H1 (cell line): ENCODE data around the gene PXK. TPM values are rescaled to one million over a fixed set of nuclear protein-coding genes. Genes with fewer than 3 reads are reported as not detected.

ENCODE experiments used
- ASH2L ChIP-seq: fragments of 200-600, 300-600 bp; sonication (generic); IDR thresholded peaks from one replicate; pipeline ENCODE4 v1.7.1; 2017; ENCODE audit warnings: low read length
- BRCA1 ChIP-seq: IDR thresholded peaks from 2 replicates; pipeline ENCODE4 v1.6.1; 2012; ENCODE audit warnings: low read depth, low read length, improper control_type of control experiment
- CBX5 ChIP-seq: fragments of 300-800, 300-1000 bp; sonication (generic); IDR thresholded peaks from 2 replicates; pipeline ENCODE4 v1.7.1; 2016; ENCODE audit warnings: antibody characterized with exemption, low read length, low read depth
- GTF2F1 ChIP-seq: IDR thresholded peaks from 2 replicates; pipeline ENCODE4 v1.6.1; 2012; ENCODE audit warnings: low read depth, low read length, improper control_type of control experiment, borderline replicate concordance
- KDM5A ChIP-seq: fragments of 200-600 bp; IDR thresholded peaks from 2 replicates; pipeline ENCODE4 v1.7.1; 2012; ENCODE audit warnings: mild to moderate bottlenecking, low read length, inconsistent platforms, mixed read lengths
- POLR2A ChIP-seq, 2 experiments: IDR thresholded peaks; 1 replicate in 1 of 2; 2 replicates in 1 of 2; pipeline ENCODE4 v1.6.1; 2011; ENCODE audit warnings: low read depth in 2 of 2, low read length in 2 of 2, mild to moderate bottlenecking in 2 of 2; ENCODE audit errors: control extremely low read depth in 1 of 2
- SAP30 ChIP-seq: fragments of 300-600 bp; sonication (generic); IDR thresholded peaks from 2 replicates; pipeline ENCODE4 v1.7.1; 2012; ENCODE audit warnings: low read length, moderate library complexity, mild to moderate bottlenecking, inconsistent platforms; ENCODE audit not compliant: insufficient read depth, insufficient replicate concordance
- SIRT6 ChIP-seq: IDR thresholded peaks from one replicate; pipeline ENCODE4 v1.7.1; 2012; ENCODE audit warnings: low read length, inconsistent platforms
- SP2 ChIP-seq: IDR thresholded peaks from 2 replicates; pipeline ENCODE4 v1.6.1; 2012; ENCODE audit warnings: mild to moderate bottlenecking, low read length, inconsistent platforms
- TAF1 ChIP-seq: IDR thresholded peaks from 2 replicates; pipeline ENCODE4 v1.6.1; 2011; ENCODE audit warnings: mild to moderate bottlenecking, low read depth, low read length
- TAF7 ChIP-seq: optimal IDR thresholded peaks from 2 replicates; pipeline ENCODE3; 2011; ENCODE audit warnings: low read depth, mild to moderate bottlenecking, inconsistent platforms, low read length, moderate library complexity, borderline replicate concordance
- polyA plus RNA-seq, 7 experiments: library from polyadenylated mRNA; depleted of rRNA in 3 of 7; stranded (reverse) in 5 of 7; unstranded in 2 of 7; fragments of >200 nt in 5 of 7; fragments of 200-250 nt in 2 of 7; gene quantifications; 1 replicate in 5 of 7; 2 replicates in 1 of 7; 4 replicates in 1 of 7; pipeline versions ENCODE4 v1.2.1 to v1.2.3, GENCODE V29; 2011 to 2013; ENCODE audit warnings: missing spikeins in 2 of 7, mixed read lengths in 2 of 7
- total RNA-seq: library from RNA; stranded (reverse); fragmentation: NEBNext Ultra II Directional; extraction: Animal tissue kit (Norgen Biotek cat#: 25700); gene quantifications from 2 replicates; pipeline ENCODE4 v1.2.1, GENCODE V29; 2021
- TF ChIP-seq, protein P1 (sequence below): fragments of 300-600 bp; sonication (generic); IDR thresholded peaks from 2 replicates; pipeline ENCODE4 v1.7.1; 2012; ENCODE audit warnings: low read length, moderate library complexity, mild to moderate bottlenecking, inconsistent platforms; ENCODE audit not compliant: insufficient replicate concordance

Gene PXK
- total and polyA plus RNA-seq, 2 of the 8 experiments (the other 6 are each of a cell fraction or from before 2014, with no cell fraction given) = 3.5 to 7.1 TPM

DNA sequence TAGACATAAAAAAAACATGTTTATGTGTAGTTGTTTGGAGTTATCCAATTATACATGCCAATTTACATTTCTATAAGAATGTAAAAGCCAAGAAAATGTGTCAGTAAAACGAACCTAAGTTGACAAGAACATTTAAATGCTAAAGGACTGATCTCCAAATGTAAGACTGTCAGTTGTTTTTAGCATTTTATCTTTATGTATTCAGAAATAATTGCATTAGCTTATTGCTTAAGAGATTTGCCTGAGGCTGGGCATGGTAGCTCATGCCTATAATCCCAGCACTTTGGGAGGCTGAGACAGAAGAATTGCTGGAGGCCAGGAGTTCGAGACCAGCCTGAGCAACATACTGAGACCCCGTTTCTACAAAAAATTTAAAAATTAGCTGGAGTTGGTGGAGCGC, 26.9 kb downstream of the PXK start (continued):
- TF ChIP-seq, protein P1, sequence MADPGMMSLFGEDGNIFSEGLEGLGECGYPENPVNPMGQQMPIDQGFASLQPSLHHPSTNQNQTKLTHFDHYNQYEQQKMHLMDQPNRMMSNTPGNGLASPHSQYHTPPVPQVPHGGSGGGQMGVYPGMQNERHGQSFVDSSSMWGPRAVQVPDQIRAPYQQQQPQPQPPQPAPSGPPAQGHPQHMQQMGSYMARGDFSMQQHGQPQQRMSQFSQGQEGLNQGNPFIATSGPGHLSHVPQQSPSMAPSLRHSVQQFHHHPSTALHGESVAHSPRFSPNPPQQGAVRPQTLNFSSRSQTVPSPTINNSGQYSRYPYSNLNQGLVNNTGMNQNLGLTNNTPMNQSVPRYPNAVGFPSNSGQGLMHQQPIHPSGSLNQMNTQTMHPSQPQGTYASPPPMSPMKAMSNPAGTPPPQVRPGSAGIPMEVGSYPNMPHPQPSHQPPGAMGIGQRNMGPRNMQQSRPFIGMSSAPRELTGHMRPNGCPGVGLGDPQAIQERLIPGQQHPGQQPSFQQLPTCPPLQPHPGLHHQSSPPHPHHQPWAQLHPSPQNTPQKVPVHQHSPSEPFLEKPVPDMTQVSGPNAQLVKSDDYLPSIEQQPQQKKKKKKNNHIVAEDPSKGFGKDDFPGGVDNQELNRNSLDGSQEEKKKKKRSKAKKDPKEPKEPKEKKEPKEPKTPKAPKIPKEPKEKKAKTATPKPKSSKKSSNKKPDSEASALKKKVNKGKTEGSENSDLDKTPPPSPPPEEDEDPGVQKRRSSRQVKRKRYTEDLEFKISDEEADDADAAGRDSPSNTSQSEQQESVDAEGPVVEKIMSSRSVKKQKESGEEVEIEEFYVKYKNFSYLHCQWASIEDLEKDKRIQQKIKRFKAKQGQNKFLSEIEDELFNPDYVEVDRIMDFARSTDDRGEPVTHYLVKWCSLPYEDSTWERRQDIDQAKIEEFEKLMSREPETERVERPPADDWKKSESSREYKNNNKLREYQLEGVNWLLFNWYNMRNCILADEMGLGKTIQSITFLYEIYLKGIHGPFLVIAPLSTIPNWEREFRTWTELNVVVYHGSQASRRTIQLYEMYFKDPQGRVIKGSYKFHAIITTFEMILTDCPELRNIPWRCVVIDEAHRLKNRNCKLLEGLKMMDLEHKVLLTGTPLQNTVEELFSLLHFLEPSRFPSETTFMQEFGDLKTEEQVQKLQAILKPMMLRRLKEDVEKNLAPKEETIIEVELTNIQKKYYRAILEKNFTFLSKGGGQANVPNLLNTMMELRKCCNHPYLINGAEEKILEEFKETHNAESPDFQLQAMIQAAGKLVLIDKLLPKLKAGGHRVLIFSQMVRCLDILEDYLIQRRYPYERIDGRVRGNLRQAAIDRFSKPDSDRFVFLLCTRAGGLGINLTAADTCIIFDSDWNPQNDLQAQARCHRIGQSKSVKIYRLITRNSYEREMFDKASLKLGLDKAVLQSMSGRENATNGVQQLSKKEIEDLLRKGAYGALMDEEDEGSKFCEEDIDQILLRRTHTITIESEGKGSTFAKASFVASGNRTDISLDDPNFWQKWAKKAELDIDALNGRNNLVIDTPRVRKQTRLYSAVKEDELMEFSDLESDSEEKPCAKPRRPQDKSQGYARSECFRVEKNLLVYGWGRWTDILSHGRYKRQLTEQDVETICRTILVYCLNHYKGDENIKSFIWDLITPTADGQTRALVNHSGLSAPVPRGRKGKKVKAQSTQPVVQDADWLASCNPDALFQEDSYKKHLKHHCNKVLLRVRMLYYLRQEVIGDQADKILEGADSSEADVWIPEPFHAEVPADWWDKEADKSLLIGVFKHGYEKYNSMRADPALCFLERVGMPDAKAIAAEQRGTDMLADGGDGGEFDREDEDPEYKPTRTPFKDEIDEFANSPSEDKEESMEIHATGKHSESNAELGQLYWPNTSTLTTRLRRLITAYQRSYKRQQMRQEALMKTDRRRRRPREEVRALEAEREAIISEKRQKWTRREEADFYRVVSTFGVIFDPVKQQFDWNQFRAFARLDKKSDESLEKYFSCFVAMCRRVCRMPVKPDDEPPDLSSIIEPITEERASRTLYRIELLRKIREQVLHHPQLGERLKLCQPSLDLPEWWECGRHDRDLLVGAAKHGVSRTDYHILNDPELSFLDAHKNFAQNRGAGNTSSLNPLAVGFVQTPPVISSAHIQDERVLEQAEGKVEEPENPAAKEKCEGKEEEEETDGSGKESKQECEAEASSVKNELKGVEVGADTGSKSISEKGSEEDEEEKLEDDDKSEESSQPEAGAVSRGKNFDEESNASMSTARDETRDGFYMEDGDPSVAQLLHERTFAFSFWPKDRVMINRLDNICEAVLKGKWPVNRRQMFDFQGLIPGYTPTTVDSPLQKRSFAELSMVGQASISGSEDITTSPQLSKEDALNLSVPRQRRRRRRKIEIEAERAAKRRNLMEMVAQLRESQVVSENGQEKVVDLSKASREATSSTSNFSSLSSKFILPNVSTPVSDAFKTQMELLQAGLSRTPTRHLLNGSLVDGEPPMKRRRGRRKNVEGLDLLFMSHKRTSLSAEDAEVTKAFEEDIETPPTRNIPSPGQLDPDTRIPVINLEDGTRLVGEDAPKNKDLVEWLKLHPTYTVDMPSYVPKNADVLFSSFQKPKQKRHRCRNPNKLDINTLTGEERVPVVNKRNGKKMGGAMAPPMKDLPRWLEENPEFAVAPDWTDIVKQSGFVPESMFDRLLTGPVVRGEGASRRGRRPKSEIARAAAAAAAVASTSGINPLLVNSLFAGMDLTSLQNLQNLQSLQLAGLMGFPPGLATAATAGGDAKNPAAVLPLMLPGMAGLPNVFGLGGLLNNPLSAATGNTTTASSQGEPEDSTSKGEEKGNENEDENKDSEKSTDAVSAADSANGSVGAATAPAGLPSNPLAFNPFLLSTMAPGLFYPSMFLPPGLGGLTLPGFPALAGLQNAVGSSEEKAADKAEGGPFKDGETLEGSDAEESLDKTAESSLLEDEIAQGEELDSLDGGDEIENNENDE = no peak
- no peak for TF ChIP-seq SP2
- no peak for TF ChIP-seq SAP30
- no peak for TF ChIP-seq BRCA1
- TF ChIP-seq ASH2L = no peak
- TF ChIP-seq SIRT6 = no peak
- TF ChIP-seq POLR2A (IDR thresholded peaks at IDR 0.05; ENCODE audit: control extremely low read depth in 1 of 2, low read depth in 2 of 2, low read length in 2 of 2) = no peak
- TF ChIP-seq KDM5A = no peak
- no peak for TF ChIP-seq TAF7
- no peak for TF ChIP-seq GTF2F1
- TF ChIP-seq TAF1 = no peak
- no peak for TF ChIP-seq CBX5
